ENCODE data around the gene YES1. TPM values are rescaled to one million over a fixed set of nuclear protein-coding genes. Genes with fewer than 3 reads are reported as not detected.
A peak's percentile ranks its signal among the peaks of the same experiment; 100 is the strongest.

The YES1 gene
- total and polyA plus RNA-seq, 2 of the 13 experiments (the other 11 are each of a cell fraction or from before 2014, with no cell fraction given): 17.2 to 70.8 TPM

DNA sequence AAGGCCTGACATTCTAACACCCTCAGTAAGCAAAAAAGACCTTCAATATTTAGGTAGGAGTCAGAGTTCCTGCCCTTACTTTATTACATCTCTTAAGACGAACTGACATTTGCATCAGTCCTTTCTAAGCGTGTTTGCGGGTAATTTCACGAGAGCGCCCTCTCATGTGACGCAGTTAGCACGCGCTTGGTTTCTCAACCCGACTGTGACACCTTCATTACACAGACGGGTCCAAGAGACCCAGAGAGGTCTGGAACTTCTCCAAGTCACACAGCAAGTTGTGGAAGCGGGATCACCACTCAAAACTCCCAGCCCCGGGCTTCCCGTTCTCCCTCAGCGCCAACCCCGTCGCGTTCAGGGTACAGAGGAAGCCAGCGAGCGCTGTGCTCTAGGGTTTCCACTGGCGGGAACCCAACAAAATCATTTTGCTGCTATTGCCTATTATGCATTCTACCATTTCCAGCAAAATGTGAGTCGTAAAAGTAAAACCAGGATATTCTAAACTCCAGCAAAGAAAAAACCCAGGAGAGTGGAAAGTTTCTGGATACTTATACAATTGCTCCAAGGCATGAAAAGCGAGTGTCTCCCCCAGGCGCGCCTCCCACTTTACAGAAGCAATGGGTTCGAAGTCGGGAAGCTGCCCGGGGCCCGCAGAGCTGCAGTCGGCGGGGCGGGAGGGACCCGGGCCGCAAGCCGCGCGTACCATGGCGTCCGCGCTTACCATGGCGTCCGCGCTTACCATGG lies 100.2 kb downstream of the YES1 start:
- FAIRE-seq: peak; percentile 50
- TF ChIP-seq MAF1 (CRISPR knock-in tag; IDR thresholded peaks at IDR 0.05; ENCODE audit: borderline replicate concordance): no peak
- TF ChIP-seq ATF1 (CRISPR knock-in tag; IDR thresholded peaks at IDR 0.05): peak; percentile 71
- TF ChIP-seq SMAD3 (CRISPR knock-in tag; IDR thresholded peaks at IDR 0.05): no peak; the same call in 1 of the 2 replicates
- TF ChIP-seq ZNF446 (CRISPR knock-in tag; IDR thresholded peaks at IDR 0.05): no peak
- TF ChIP-seq, protein P1, sequence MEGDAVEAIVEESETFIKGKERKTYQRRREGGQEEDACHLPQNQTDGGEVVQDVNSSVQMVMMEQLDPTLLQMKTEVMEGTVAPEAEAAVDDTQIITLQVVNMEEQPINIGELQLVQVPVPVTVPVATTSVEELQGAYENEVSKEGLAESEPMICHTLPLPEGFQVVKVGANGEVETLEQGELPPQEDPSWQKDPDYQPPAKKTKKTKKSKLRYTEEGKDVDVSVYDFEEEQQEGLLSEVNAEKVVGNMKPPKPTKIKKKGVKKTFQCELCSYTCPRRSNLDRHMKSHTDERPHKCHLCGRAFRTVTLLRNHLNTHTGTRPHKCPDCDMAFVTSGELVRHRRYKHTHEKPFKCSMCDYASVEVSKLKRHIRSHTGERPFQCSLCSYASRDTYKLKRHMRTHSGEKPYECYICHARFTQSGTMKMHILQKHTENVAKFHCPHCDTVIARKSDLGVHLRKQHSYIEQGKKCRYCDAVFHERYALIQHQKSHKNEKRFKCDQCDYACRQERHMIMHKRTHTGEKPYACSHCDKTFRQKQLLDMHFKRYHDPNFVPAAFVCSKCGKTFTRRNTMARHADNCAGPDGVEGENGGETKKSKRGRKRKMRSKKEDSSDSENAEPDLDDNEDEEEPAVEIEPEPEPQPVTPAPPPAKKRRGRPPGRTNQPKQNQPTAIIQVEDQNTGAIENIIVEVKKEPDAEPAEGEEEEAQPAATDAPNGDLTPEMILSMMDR (CRISPR knock-in tag; IDR thresholded peaks at IDR 0.05): peak; percentile 58
- TF ChIP-seq ZBTB3 (CRISPR knock-in tag; IDR thresholded peaks at IDR 0.05; ENCODE audit: borderline replicate concordance, low read depth): no peak
- TF ChIP-seq HOXA5 (CRISPR knock-in tag; IDR thresholded peaks at IDR 0.05): no peak
- no peak for TF ChIP-seq PAX8 (CRISPR knock-in tag; IDR thresholded peaks at IDR 0.05; ENCODE audit: borderline replicate concordance)
- no peak for TF ChIP-seq FOXK1 (CRISPR knock-in tag; IDR thresholded peaks at IDR 0.05; ENCODE audit: borderline replicate concordance, low read depth)
- TF ChIP-seq, protein P2, sequence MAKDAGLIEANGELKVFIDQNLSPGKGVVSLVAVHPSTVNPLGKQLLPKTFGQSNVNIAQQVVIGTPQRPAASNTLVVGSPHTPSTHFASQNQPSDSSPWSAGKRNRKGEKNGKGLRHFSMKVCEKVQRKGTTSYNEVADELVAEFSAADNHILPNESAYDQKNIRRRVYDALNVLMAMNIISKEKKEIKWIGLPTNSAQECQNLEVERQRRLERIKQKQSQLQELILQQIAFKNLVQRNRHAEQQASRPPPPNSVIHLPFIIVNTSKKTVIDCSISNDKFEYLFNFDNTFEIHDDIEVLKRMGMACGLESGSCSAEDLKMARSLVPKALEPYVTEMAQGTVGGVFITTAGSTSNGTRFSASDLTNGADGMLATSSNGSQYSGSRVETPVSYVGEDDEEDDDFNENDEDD (CRISPR knock-in tag; IDR thresholded peaks at IDR 0.05; ENCODE audit: borderline replicate concordance): peak; percentile 26; the same call in 1 of the 2 replicates
- TF ChIP-seq ZBTB7B (CRISPR knock-in tag; IDR thresholded peaks at IDR 0.05): no peak
- peak; percentile 12; the same call in 1 of the 2 replicates for TF ChIP-seq CEBPB (IDR thresholded peaks at IDR 0.05; ENCODE audit: borderline replicate concordance, low read depth, low read length)
- TF ChIP-seq HDAC6 (IDR thresholded peaks at IDR 0.05; ENCODE audit: low read depth, low read length): no peak
- TF ChIP-seq ZNF253 (CRISPR knock-in tag; IDR thresholded peaks at IDR 0.05; ENCODE audit: borderline replicate concordance): no peak
- TF ChIP-seq POLR2AphosphoS5 (IDR thresholded peaks at IDR 0.05; ENCODE audit: low read depth, low read length): peak; percentile 18; the same call in 1 of the 2 replicates
- TF ChIP-seq KLF11 (CRISPR knock-in tag; IDR thresholded peaks at IDR 0.05): no peak
- TF ChIP-seq MIER3 (CRISPR knock-in tag; IDR thresholded peaks at IDR 0.05; ENCODE audit: borderline replicate concordance): 0 out of 2 replicates have a peak, but pooled peaks have one; percentile 6
- TF ChIP-seq ZNF563 (CRISPR knock-in tag; IDR thresholded peaks at IDR 0.05): no peak; the same call in 1 of the 2 replicates
- TF ChIP-seq ZNF441 (CRISPR knock-in tag; IDR thresholded peaks at IDR 0.05; ENCODE audit: borderline replicate concordance): no peak

More for the DNA sequence above, 100.2 kb downstream of the YES1 start:
- Histone ChIP-seq H3K4me1 (ENCODE audit: insufficient read depth, low read length) (peaks cover 28% of the 10 kb centered on the region), H3K27ac (ENCODE audit: extremely low read length, insufficient read depth, low read length) (peak overlapping the region; percentile 70), H3K36me3 (replicated peaks in 1 of 2; ENCODE audit: control insufficient read depth in 1 of 2, insufficient read depth in 2 of 2, low read length in 2 of 2) (peaks cover 0 to 12% of the 10 kb centered on the region in 2 experiments; a peak in 4 of 5 replicates), H4K20me1 (ENCODE audit: insufficient read depth, low read length) (no peaks in the 10 kb centered on the region), H3K9ac (ENCODE audit: insufficient read depth, low read depth, low read length) (peak overlapping the region; percentile 82), H3K4me2 (ENCODE audit: low read depth, low read length) (peak overlapping the region; percentile 96), H3K79me2 (ENCODE audit: insufficient read depth, low read length) (peaks cover 36% of the 10 kb centered on the region), H2AFZ (ENCODE audit: low read length) (no peak overlapping the region), H3K9me3 (ENCODE audit: low read length) (no peaks in the 10 kb centered on the region), H3K27me3 (ENCODE audit: control insufficient read depth in 1 of 2, insufficient read depth in 2 of 2, low read length in 2 of 2) (no peaks in the 10 kb centered on the region), H3K4me3 (replicated peaks in 1 of 3; ENCODE audit: insufficient read depth in 1 of 3, low read depth in 2 of 3, low read length in 3 of 3) (peak overlapping the region; percentile 65 to 79 (median 72))
- ChIA-PET CTCF (ENCODE audit: low intra/inter-chr PET ratio, low total read pairs) (interaction anchor here (0.7 to 1.5 kb wide), 4 partner anchors 18 to 127 kb away, joined by 3 to 6 read pairs (median 3); no protein-coding TSS in a partner anchor), POLR2A (interaction anchor here (0.9 to 2.1 kb wide), 8 partner anchors 9 to 120 kb away, joined by 3 to 33 read pairs (median 6); partner anchors contain the start of gene TYMS)
- peak; percentile 17 for ATAC-seq
- intact Hi-C loops (cut with micrococcal nuclease; ENCODE audit: unreplicated experiment): loop anchor here (2.0 kb wide), 1 partner anchor 53 kb away; no protein-coding TSS in a partner anchor
- BruUV-seq (replicated peaks): TSS peak; percentile 66
- DNase-seq (ENCODE audit: low spot score): peak; percentile 60
- WGBS (ENCODE audit: low lambda C conversion rate): under 1% methylated on average over 25 of the region's 42 CpGs
- in situ Hi-C loops (cut with HindIII; ENCODE audit: extremely low pct_ligation_motif_present, low pct_unique_long_range_greater_than_20kb): no loop called here

Measured in HepG2 (cell line).